DND-41 (cell line): Measurements from ENCODE around the gene KDM6B.

Source experiments
- EZH2 ChIP-seq: IDR thresholded peaks from 3 replicates; pipeline ENCODE4 v1.6.1; 2012; ENCODE audit warnings: borderline replicate concordance, low read depth, mild to moderate bottlenecking, moderate library complexity, low read length, inconsistent platforms; ENCODE audit not compliant: severe bottlenecking
- TF ChIP-seq, protein P1 (sequence below): IDR thresholded peaks from 2 replicates; pipeline ENCODE4 v1.5.1; 2012; ENCODE audit warnings: borderline replicate concordance, low read length, moderate library complexity, mild to moderate bottlenecking; ENCODE audit not compliant: poor library complexity, severe bottlenecking; ENCODE audit errors: extremely low read depth

DNA sequence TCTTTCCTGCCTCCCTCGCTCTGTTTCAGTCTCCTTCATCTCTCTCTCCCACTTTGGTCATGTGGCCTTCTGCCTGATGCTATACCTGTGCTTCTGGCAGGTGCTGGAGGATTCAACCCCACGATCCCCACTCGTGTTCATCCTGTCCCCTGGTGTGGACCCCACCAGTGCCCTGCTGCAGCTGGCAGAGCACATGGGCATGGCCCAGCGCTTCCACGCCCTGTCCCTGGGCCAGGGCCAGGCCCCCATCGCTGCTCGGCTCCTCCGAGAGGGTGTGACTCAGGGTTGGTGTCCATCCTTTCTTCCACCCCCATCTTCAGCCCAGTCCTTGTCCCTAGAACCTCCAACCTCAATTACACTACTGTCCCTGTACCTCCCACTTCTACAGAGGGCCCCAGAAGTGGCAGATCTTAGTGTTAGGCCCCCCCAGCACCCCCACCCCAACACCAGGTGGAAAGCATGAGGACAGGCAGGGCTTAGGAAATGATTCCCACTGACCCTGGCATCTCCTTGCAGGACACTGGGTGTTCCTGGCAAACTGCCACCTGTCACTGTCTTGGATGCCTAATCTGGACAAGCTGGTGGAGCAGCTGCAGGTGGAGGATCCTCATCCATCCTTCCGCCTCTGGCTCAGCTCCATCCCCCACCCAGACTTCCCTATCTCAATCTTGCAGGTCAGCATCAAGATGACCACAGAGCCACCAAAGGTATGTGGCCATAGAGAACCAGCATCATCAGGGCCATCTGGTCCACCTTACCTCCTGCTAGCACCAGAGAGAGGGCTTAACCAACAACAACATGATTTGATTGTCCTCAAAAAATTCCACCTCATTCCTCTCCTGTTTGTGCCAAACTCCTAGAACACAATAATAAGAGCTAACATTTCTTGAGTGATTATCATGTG, 9.7 kb upstream of the KDM6B start:
- TF ChIP-seq, protein P1, sequence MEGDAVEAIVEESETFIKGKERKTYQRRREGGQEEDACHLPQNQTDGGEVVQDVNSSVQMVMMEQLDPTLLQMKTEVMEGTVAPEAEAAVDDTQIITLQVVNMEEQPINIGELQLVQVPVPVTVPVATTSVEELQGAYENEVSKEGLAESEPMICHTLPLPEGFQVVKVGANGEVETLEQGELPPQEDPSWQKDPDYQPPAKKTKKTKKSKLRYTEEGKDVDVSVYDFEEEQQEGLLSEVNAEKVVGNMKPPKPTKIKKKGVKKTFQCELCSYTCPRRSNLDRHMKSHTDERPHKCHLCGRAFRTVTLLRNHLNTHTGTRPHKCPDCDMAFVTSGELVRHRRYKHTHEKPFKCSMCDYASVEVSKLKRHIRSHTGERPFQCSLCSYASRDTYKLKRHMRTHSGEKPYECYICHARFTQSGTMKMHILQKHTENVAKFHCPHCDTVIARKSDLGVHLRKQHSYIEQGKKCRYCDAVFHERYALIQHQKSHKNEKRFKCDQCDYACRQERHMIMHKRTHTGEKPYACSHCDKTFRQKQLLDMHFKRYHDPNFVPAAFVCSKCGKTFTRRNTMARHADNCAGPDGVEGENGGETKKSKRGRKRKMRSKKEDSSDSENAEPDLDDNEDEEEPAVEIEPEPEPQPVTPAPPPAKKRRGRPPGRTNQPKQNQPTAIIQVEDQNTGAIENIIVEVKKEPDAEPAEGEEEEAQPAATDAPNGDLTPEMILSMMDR = no peak
- TF ChIP-seq EZH2 = no peak
